GM12873 (cell line): ENCODE results near the gene XBP1.

ENCODE experiments used
- CTCF ChIP-seq: IDR thresholded peaks from 2 replicates; pipeline ENCODE4 v1.5.1; 2012; ENCODE audit warnings: low read depth, mild to moderate bottlenecking, moderate library complexity, low read length, control low read depth; ENCODE audit not compliant: insufficient read depth; ENCODE audit errors: missing control alignments

XBP1 gene

GRCh38 chr22:28815111-28815510 lies 14.7 kb upstream of the XBP1 start:
- TF ChIP-seq CTCF: no peak

- no peak for TF ChIP-seq CTCF
These were observed 13.6 kb upstream of the XBP1 start for GRCh38 chr22:28813772-28814518.

GRCh38 chr22:28812516-28812915 lies 12.1 kb upstream of the XBP1 start:
- no peak for TF ChIP-seq CTCF

GRCh38 chr22:28810821-28811491 lies 10.6 kb upstream of the XBP1 start:
- TF ChIP-seq CTCF: no peak

GRCh38 chr22:28808716-28809355 lies 8.5 kb upstream of the XBP1 start:
- TF ChIP-seq CTCF: no peak

- TF ChIP-seq CTCF: peak; percentile 14
These were observed 2.3 kb upstream of the XBP1 start for GRCh38 chr22:28802595-28803123.

- TF ChIP-seq CTCF: no peak
These were observed 1.7 kb upstream of the XBP1 start for GRCh38 chr22:28801845-28802594.
